Thoracic aorta (tissue), 2 donors: Measurements from ENCODE around the gene LMX1B. TPM values are rescaled to one million over a fixed set of nuclear protein-coding genes. Genes with fewer than 3 reads are reported as not detected.

ENCODE experiments used
- ATAC-seq: fragments of 150-250 bp; one replicate; pipeline ENCODE4 v1.8.0; 2017; ENCODE audit warnings: low read depth; ENCODE audit not compliant: insufficient number of reproducible peaks, low FRiP score
- DNase-seq: peaks from one replicate; pipeline ENCODE4 v3.0.0-alpha.2; 2020; ENCODE audit warnings: low spot score
- H3K27ac ChIP-seq, 2 donors: fragments of 200-600 bp; sonication (generic); 1 replicate in 1 of 2; 2 replicates in 1 of 2; pipeline ENCODE4 v1.5.1; 2016; ENCODE audit warnings: mild to moderate bottlenecking in 2 of 2, moderate library complexity in 2 of 2
- H3K27me3 ChIP-seq: fragments of 200-600 bp; sonication (generic); replicated peaks from 2 replicates; pipeline ENCODE4 v1.6.0; 2016; ENCODE audit warnings: mild to moderate bottlenecking; ENCODE audit not compliant: insufficient read depth
- H3K36me3 ChIP-seq: fragments of 200-600 bp; sonication (generic); one replicate; pipeline ENCODE4 v1.5.1; 2016
- H3K4me1 ChIP-seq, 2 donors: fragments of 200-600 bp; sonication (generic); 1 replicate in 1 of 2; 2 replicates in 1 of 2; pipeline versions ENCODE4 v1.5.1 to v1.6.0; 2016; ENCODE audit warnings: low read depth in 2 of 2, mild to moderate bottlenecking in 1 of 2; ENCODE audit not compliant: control insufficient read depth in 1 of 2
- H3K4me3 ChIP-seq: fragments of 200-600 bp; sonication (generic); 2 replicates; pipeline ENCODE4 v1.5.1; 2016; ENCODE audit warnings: mild to moderate bottlenecking
- H3K9me3 ChIP-seq: fragments of 200-600 bp; sonication (generic); 2 replicates; pipeline ENCODE4 v1.5.1; 2016
- total RNA-seq, 2 donors: library from RNA; depleted of rRNA; stranded (reverse); fragments of >200 nt; gene quantifications; one replicate each; pipeline versions ENCODE4 v1.1.0 to v1.2.3, GENCODE V29; 2016
- TF ChIP-seq, protein P1 (sequence below): fragments of 200-600 bp; sonication (generic); IDR thresholded peaks from one replicate; pipeline ENCODE4 v1.5.1; 2019; ENCODE audit warnings: antibody characterized with exemption

Gene LMX1B
- total RNA-seq, 2 donors from 2014 or later = not detected

DNA sequence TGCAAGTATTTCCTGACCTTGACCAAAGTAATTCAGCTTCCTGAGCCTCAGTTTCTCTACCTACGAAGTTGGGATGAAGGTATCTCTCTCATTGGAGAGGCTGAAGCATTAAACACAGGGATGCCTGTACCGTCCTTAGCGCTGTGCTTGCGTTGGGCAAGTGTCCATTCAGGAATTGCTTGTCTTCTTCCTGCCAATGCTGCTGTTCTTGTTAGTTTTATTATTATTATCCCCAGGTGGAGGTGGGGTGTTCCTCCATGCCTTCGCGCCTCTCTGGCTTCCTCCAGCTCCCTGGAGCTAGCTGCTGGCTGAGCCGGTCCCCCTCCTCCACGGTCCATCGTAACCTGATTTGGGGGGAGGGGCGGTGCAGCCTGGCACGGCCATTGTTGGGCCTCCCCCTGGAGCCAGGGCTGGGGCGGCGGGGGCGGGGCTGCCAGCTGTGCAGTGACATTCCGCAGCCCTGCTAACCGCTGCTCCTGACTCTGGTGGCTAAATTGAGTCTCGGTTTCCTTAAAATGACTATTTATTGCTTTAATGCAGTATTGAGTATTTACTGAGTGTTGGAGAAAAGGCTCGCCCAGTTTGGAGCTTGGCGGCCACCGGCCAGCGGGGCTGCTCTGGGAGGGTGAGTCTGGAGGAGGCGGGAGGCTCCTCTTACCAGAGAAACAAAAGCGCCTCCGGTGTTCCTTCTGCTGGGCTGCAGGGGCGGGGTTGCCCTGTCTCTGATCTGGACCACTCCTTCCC lies 51.3 kb downstream of the LMX1B start:
- ATAC-seq = no peak
- no peaks in the 10 kb centered on the region for H3K36me3 ChIP-seq
- no peak overlapping the region for H3K27ac ChIP-seq
- peaks cover 6 to 17% of the 10 kb centered on the region in 2 donors for H3K4me1 ChIP-seq
- TF ChIP-seq, protein P1, sequence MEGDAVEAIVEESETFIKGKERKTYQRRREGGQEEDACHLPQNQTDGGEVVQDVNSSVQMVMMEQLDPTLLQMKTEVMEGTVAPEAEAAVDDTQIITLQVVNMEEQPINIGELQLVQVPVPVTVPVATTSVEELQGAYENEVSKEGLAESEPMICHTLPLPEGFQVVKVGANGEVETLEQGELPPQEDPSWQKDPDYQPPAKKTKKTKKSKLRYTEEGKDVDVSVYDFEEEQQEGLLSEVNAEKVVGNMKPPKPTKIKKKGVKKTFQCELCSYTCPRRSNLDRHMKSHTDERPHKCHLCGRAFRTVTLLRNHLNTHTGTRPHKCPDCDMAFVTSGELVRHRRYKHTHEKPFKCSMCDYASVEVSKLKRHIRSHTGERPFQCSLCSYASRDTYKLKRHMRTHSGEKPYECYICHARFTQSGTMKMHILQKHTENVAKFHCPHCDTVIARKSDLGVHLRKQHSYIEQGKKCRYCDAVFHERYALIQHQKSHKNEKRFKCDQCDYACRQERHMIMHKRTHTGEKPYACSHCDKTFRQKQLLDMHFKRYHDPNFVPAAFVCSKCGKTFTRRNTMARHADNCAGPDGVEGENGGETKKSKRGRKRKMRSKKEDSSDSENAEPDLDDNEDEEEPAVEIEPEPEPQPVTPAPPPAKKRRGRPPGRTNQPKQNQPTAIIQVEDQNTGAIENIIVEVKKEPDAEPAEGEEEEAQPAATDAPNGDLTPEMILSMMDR = no peak
- no peak for DNase-seq
- no peak overlapping the region for H3K4me3 ChIP-seq
- no peaks in the 10 kb centered on the region for H3K9me3 ChIP-seq
- no peaks in the 10 kb centered on the region for H3K27me3 ChIP-seq

DNA sequence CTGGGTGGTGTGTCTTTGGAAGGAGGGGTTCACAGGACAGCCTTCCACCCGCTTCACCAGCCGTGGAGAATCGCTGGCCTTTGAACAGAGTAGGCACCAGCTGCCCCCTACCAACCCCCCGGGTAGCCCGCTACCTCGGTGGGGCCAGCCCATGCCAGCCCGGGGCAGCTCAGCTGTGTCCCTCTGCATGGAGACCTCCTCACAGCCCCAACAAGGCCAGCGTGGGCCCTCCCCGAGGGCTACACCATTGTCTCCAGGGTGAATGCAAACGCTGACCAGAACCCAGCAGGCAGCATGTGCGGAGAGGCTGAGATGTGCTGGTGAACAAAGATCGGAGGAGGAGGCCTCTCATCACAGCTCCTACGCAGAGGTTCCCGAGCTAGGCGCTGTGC lies 51.9 kb downstream of the LMX1B start:
- no peak for DNase-seq
- H3K4me1 ChIP-seq = peaks cover 6 to 17% of the 10 kb centered on the region in 2 donors
- no peak overlapping the region for H3K4me3 ChIP-seq
- H3K27me3 ChIP-seq = no peaks in the 10 kb centered on the region
- H3K27ac ChIP-seq = no peak overlapping the region
- TF ChIP-seq, protein P1 = no peak
- H3K36me3 ChIP-seq = no peaks in the 10 kb centered on the region
- ATAC-seq = no peak
- H3K9me3 ChIP-seq = no peaks in the 10 kb centered on the region

DNA sequence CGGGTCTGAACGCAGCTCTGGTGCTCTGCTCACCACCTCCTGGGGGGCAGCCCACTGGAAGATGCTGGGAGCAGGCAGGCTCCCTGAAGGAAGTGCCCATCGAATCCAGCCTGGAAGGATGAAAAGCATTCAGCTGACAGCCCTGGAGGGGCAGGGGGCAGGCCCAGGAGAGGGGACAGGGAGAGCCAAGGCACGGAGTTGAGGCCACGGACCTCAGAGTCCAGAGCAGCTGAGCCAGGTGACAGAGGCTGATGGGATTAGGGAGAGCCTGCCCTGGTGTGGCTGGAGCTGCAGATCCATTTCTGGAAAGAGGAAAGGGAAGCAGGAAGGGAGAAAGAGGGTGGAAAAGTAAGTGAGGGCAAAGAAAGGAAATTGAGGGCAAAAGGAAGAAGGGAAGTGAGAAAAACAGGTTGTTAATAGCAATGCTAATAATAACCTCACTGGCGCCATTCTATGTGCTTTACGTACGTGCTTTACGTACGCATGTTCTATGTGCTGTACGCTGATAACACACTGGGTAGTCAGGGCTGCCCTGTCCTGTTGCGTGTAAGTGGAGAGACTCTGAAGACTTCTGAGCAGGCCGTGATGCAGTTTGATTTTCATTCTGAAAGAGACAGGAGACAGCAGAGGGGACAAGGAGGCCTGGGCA lies 52.6 kb downstream of the LMX1B start:
- H3K4me1 ChIP-seq = peaks cover 6 to 17% of the 10 kb centered on the region in 2 donors
- TF ChIP-seq, protein P1 = no peak
- H3K4me3 ChIP-seq = no peak overlapping the region
- no peak overlapping the region for H3K27ac ChIP-seq
- no peaks in the 10 kb centered on the region for H3K9me3 ChIP-seq
- no peaks in the 10 kb centered on the region for H3K36me3 ChIP-seq
- H3K27me3 ChIP-seq = no peaks in the 10 kb centered on the region
- DNase-seq = no peak
- ATAC-seq = no peak

DNA sequence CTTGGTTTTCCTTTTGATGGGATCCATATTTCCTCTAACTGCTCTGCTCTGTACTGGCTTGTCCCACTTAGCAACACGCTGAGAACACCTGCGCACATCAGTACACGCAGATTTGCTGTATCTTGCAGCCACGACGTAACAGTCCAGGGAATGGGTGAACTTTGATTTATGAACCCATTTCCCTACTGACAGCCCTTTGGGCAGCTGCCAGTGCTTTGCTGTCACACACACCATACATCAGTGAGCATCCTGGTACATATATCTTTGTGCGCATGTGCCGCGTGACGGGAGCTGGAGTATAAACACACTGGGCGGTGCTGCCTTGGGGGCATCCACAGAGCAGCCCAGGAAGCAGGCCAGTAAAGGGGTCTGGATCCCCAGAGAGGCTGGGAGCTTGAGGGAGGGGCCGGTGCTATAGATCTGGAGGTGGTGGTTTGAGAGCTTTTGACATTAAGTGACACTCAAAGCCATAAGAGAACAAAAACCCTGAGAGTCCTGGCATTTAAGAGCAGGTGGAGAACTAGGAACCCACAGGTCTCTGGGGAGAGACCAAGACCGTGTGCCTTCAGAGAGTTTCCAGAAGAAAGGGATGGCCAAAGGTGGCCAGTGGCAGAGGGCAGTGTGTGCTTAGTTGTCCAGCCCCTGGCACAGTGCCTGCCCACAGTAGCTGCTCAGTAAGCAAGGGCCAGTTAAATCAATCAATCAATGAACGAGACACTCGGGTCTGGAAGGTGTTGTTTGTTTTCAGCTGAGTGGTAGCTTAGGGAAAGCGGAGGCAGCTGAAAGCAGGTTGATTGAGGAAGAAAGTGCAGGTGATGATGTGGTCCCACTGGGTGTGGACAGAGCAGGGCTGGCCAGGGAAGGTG lies 53.7 kb downstream of the LMX1B start:
- no peaks in the 10 kb centered on the region for H3K9me3 ChIP-seq
- no peak overlapping the region for H3K27ac ChIP-seq
- peaks cover 6 to 17% of the 10 kb centered on the region in 2 donors for H3K4me1 ChIP-seq
- ATAC-seq = no peak
- TF ChIP-seq, protein P1 = no peak
- H3K4me3 ChIP-seq = no peak overlapping the region
- no peaks in the 10 kb centered on the region for H3K27me3 ChIP-seq
- DNase-seq = no peak
- no peaks in the 10 kb centered on the region for H3K36me3 ChIP-seq

DNA sequence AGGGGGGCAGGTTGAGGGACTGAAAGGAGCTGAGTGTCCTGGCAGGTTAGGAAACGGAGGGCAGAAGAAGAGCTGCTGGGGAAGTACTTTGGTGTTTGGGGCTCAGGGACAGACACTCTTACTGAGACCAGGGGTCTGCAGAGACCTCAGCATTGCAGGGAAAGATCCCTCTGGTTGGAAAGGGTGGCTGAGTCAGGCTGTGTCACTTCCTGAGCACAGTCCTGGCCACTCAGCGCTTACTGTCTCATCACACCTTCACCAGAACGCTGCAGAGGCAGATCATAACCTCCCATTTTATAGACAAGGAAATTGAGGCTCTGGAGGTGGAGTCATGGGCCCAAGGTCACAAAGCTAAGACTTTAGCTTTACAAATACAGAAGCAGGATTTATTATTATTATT lies 54.3 kb downstream of the LMX1B start:
- no peak for DNase-seq
- Histone ChIP-seq H3K27ac (no peak overlapping the region), H3K9me3 (no peaks in the 10 kb centered on the region), H3K4me1 (peaks cover 6 to 17% of the 10 kb centered on the region in 2 donors), H3K4me3 (no peak overlapping the region), H3K36me3 (no peaks in the 10 kb centered on the region), H3K27me3 (no peaks in the 10 kb centered on the region)
- TF ChIP-seq, protein P1 = no peak
- no peak for ATAC-seq
